Measurements from ENCODE around the gene TANC1.

The TANC1 gene

DNA sequence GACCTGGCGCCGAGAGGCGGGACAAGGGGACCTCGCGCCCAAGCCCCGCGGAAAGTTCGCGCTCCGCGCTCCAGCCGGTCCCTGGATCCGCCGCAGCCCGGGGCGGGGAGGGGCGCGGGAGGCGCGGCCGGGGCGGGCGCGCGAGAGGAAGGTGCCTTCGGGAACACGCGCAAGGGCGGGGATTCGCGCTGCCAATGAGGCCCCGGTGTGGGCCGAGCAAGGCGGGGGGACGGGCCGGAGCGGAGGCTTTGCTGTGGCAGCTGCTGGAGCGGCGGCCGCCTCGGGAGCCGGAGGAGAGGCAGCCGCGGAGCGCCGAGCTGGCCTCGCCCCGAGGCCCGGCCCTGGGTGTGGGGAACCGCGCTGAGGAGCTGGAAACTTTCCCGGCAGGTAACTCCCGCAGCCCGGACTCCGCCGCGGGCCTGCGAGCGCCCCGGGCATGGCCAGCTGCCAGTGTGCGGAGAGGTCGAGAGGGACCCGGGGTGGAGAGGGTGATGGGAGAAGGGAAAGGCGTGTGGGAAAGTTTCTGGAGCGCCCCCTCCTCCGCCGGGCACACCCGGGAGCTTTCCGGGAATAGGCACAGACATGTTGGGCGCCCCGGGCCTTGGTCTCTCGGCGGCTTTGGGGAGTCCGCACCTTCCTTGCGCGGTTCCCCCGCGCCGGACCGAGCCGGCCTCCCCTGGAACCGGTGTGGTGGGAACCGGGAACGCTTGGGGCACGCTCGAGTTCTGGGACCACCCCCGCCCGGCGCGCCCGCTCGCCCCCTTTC is at the start of gene TANC1:
Gene TANC1, plus strand, starts transcription at position 245 of the 766 bp plus-strand sequence. CDS start 97,271 bp downstream, outside the sequence.
- intact Hi-C loops (cut with DNase I): loop anchor here (5.0 to 10.0 kb wide), 2 partner anchors 64 to 149 kb away; no protein-coding TSS in a partner anchor

GRCh38 chr2:158921599-158922408 is 46.6 kb upstream of the TANC1 start:
- intact Hi-C loops (cut with DNase I): no loop called here
- DNase-seq: no peak

More for the DNA sequence above, at the start of gene TANC1:
- peak; percentile 82 to 98 (median 95) for DNase-seq

GRCh38 chr2:158922601-158923000 is 45.8 kb upstream of the TANC1 start:
- intact Hi-C loops (cut with DNase I): no loop called here
- no peak for DNase-seq

DNA sequence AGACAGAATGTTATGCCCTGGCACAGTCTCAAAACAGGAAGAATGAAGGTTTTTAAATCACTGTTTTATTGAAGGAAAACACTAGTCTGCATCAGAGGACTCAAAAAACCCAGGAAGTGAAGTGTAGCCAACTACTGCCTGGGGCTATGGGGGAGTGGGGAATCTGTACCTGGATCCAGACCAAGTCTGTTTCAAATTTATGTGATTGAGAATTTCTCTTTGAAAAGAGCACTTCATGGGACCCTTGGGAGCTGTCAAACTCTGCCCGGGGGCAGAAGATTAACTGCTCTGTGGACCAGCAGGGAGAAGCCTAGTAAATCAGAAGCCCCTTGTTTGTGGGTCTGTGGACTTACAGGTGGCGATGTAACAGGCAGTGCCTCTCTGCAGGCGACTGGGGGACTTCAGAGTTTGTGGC is 45.3 kb upstream of the TANC1 start:
- DNase-seq: no peak
- intact Hi-C loops (cut with DNase I): no loop called here

DNA sequence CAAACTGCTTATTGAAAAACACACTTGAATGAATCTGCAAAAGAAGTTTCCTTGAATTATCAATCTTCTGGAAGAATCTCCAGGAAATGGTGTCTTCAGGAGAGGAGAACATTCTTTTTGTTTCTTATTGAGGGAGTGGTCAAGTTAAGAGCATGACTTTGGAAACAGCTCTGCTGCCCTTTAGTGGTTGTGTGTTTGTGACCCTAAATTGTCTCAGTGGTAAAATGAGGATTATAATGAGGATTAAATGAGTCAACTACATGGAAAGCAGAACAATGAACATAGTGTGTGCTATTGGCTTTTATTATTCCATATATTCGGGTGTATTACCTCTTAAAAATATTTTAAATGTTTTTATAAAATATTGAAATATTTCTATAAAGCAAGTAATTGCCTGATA is 44.8 kb upstream of the TANC1 start:
- intact Hi-C loops (cut with DNase I): no loop called here
- no peak for DNase-seq

GRCh38 chr2:158926478-158926948 is 41.9 kb upstream of the TANC1 start:
- DNase-seq: no peak
- intact Hi-C loops (cut with DNase I): no loop called here

DNA sequence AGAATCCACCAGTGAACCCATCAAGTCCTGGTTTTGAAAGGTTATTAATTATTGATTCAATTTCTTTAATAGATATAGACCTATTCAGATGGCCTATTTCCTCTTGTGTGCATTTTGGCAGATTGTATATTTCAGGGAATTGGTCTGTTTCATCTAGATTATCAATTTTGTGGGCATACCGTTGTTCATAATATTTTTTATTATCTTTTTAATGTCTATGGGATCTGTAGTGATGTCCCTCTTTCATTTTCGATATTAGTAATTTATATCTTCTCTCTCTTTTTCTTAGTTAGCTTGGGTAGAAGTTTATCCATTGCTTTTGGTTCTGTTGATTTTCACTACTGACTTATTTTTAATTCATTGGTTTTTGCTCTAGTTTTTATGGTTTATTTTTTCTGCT is 39.9 kb upstream of the TANC1 start:
- DNase-seq: no peak
- intact Hi-C loops (cut with DNase I): no loop called here

DNA sequence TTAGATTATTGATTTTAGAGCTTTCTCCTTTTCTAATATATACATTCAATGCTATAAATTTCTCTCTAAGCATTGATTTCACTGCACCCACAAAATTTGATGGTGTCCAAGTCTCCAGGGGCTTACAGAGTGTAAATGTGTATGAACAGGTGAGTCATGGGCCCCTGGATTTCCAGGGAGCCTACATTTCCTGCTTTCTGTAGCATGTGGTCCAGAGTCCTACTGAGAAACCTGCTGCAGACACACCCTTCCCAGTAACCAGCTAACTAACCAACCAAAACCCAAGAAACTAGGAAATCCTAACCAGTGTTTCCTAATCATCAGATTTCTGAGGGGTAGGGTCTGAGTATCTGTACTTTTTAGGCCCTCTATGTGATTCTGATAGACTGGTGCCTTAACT is 39.5 kb upstream of the TANC1 start:
- no peak for DNase-seq
- intact Hi-C loops (cut with DNase I): no loop called here

GRCh38 chr2:158931572-158931971 is 36.9 kb upstream of the TANC1 start:
- DNase-seq: no peak
- intact Hi-C loops (cut with DNase I): no loop called here

DNA sequence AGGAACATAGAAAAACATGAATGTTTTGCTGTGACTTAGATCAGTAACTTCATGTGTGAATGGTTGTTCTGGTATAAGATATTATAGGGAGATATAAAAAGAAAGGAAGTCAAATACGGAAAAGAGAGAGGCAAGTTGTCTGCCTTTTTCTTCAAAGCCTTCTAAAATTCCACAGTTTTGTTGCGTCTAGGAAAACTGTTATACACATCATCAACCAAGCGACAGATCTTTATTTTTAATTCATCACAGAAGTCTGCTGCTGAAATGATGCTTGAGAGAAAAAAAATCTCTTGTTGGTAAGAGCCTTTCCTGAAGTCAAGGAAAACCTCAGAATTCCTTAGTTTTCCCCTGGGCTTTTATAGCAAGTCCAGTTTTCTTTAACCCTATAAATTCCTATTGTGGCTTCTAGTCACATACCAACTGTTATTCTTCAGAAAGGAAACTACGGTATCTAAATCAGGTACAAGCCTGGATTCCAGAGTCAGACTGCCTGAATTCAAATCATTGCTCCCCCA is 36.3 kb upstream of the TANC1 start:
- DNase-seq: no peak

GRCh38 chr2:158934170-158934569 is 34.3 kb upstream of the TANC1 start:
- no peak for DNase-seq
- intact Hi-C loops (cut with DNase I): no loop called here

More for the DNA sequence above, 36.3 kb upstream of the TANC1 start:
- intact Hi-C loops (cut with DNase I): no loop called here

- intact Hi-C loops (cut with DNase I): no loop called here
- no peak for DNase-seq
Observed at GRCh38 chr2:158935617-158936016, 32.8 kb upstream of the TANC1 start.

- intact Hi-C loops (cut with DNase I): no loop called here
- DNase-seq: no peak
Observed at GRCh38 chr2:158936978-158937377, 31.5 kb upstream of the TANC1 start.

- no peak for DNase-seq
- intact Hi-C loops (cut with DNase I): no loop called here
Observed at GRCh38 chr2:158940356-158940755, 28.1 kb upstream of the TANC1 start.

DNA sequence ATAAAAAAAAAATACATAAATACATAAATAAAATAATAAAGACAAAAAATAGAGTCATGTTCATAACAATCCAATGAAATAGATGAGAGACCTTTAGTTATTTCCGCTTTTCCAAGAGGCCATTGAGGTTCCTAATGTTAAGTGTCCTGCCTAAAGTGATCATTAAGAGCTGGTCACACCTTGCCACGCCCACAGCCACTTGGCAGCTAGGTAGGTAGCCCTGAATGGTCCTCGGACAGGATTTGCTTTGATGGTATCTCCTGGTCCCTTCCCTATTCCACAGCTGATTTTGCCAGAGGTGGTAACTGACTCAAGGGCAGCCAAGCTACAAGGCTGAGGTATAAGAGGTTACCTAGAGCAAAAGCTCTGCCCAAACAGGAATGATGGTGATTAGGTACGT is 24.5 kb upstream of the TANC1 start:
- intact Hi-C loops (cut with DNase I): no loop called here
- no peak for DNase-seq

- no peak for DNase-seq
- intact Hi-C loops (cut with DNase I): no loop called here
Observed at GRCh38 chr2:158948964-158949699, 19.3 kb upstream of the TANC1 start.

DNA sequence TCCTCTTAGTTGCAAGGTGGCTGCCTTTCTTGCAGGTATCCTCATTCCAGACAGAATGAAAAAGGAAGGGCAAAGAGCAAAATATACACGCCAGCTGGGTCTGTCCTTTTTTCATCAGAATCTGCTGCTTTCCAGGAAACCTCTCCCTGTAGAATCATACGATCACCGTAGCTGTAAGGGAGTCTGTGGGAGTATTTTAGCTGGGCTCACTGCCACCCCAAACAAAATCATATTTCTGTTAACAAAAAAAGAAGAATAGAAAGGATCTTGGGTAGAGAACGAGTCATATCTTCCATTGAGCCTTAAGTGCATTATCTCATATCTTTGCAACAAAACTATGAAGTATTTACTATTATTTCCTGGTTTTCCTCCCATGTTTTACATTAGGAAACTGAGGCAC is 15.0 kb upstream of the TANC1 start:
- intact Hi-C loops (cut with DNase I): no loop called here
- no peak for DNase-seq

- DNase-seq: peak in 12 of 42 donors; percentile 7 to 59 (median 23)
- intact Hi-C loops (cut with DNase I): no loop called here
Observed at GRCh38 chr2:158953926-158954763, 14.3 kb upstream of the TANC1 start.
